Mesendoderm (in vitro differentiated cells): Measurements from ENCODE around the gene EFEMP2.
"Not testable (repeated sequence)": the region's sequence is repeated elsewhere in the genome, so short reads cannot be mapped to it uniquely, and the experiment has no call there.

Experiments
- DNase-seq: peaks from one replicate; pipeline ENCODE4 v3.0.0; 2013
- H2AK5ac ChIP-seq: 2 replicates; pipeline ENCODE4 v1.6.1; 2013; ENCODE audit warnings: low read length, inconsistent platforms
- H2BK120ac ChIP-seq: 2 replicates; pipeline ENCODE4 v1.6.1; 2013; ENCODE audit warnings: low read depth, mild to moderate bottlenecking, low read length, moderate library complexity, mixed read lengths
- H2BK15ac ChIP-seq: replicated peaks from 2 replicates; pipeline ENCODE4 v1.6.1; 2013; ENCODE audit warnings: low read depth, mild to moderate bottlenecking, moderate library complexity
- H2BK5ac ChIP-seq: 2 replicates; pipeline ENCODE4 v1.6.1; 2013; ENCODE audit warnings: low read length, inconsistent platforms
- H3K18ac ChIP-seq: 2 replicates; pipeline ENCODE4 v1.6.1; 2013; ENCODE audit warnings: mild to moderate bottlenecking, low read length, mixed read lengths
- H3K23ac ChIP-seq: one replicate; pipeline ENCODE4 v1.6.1; 2013; ENCODE audit warnings: low read length
- H3K27ac ChIP-seq: 2 replicates; pipeline ENCODE4 v1.5.1; 2013; ENCODE audit warnings: low read depth, mild to moderate bottlenecking, inconsistent platforms, low read length, moderate library complexity
- H3K27me3 ChIP-seq: 2 replicates; pipeline ENCODE4 v1.6.1; 2013; ENCODE audit warnings: low read length, control low read depth, mild to moderate bottlenecking, inconsistent platforms; ENCODE audit not compliant: insufficient read depth, poor library complexity
- H3K36me3 ChIP-seq: 2 replicates; pipeline ENCODE4 v1.6.1; 2013; ENCODE audit warnings: low read length, inconsistent platforms; ENCODE audit not compliant: control insufficient read depth, insufficient read depth
- H3K4ac ChIP-seq: one replicate; pipeline ENCODE4 v1.6.1; 2013; ENCODE audit warnings: low read depth, mild to moderate bottlenecking, low read length, moderate library complexity
- H3K4me1 ChIP-seq: 2 replicates; pipeline ENCODE4 v1.6.1; 2013; ENCODE audit warnings: low read depth, low read length, inconsistent platforms; ENCODE audit not compliant: control insufficient read depth
- H3K4me2 ChIP-seq: 2 replicates; pipeline ENCODE4 v1.6.1; 2013; ENCODE audit warnings: low read length
- H3K4me3 ChIP-seq: 2 replicates; pipeline ENCODE4 v1.5.1; 2013; ENCODE audit warnings: mild to moderate bottlenecking, low read length
- H3K56ac ChIP-seq: one replicate; pipeline ENCODE4 v1.6.1; 2013; ENCODE audit warnings: low read length
- H3K79me1 ChIP-seq: 2 replicates; pipeline ENCODE4 v1.6.1; 2013; ENCODE audit warnings: low read length, inconsistent platforms
- H3K79me2 ChIP-seq: 2 replicates; pipeline ENCODE4 v1.6.1; 2013; ENCODE audit warnings: mild to moderate bottlenecking, low read length; ENCODE audit not compliant: control insufficient read depth, insufficient read depth
- H3K9ac ChIP-seq: 2 replicates; pipeline ENCODE4 v1.6.1; 2013; ENCODE audit warnings: low read length, inconsistent platforms
- H4K5ac ChIP-seq: one replicate; pipeline ENCODE4 v1.6.1; 2013; ENCODE audit warnings: low read length
- H4K8ac ChIP-seq: one replicate; pipeline ENCODE4 v1.6.1; 2013; ENCODE audit warnings: low read depth, mild to moderate bottlenecking, control low read depth, low read length, moderate library complexity
- WGBS: extraction: QIAGEN DNeasy Blood & Tissue Kit; methylation state at CpG from one replicate; pipeline ENCODE4 v1.1.7; 2013; ENCODE audit warnings: low lambda C conversion rate, missing lambda C conversion rate; ENCODE audit not compliant: insufficient coverage; ENCODE audit errors: extremely low coverage; 5-methylcytosine and 5-hydroxymethylcytosine counted together

EFEMP2 gene

GRCh38 chr11:65833297-65834030 is 39.1 kb downstream of the EFEMP2 start, which contains the start of gene SNX32:
TSS of gene SNX32 (plus strand) at chr11:65833963. CDS start at chr11:65834066, 103 bp downstream.
- H3K4ac ChIP-seq, result peak within 1 kb of the TSS; percentile 28
- peaks cover 4% of the 10 kb centered on the region for H3K79me1 ChIP-seq
- H3K9ac ChIP-seq, result peak within 1 kb of the TSS; percentile 72
- no peak within 1 kb of the TSS for H2BK120ac ChIP-seq
- no peak within 1 kb of the TSS for H2AK5ac ChIP-seq
- no peaks in the 10 kb centered on the region for H3K36me3 ChIP-seq
- peak; percentile 95 for DNase-seq
- peak within 1 kb of the TSS; percentile 94 for H3K56ac ChIP-seq
- no peak within 1 kb of the TSS for H2BK5ac ChIP-seq
- no peak within 1 kb of the TSS for H3K27ac ChIP-seq
- peak within 1 kb of the TSS; percentile 73 for H4K5ac ChIP-seq
- no peak within 1 kb of the TSS for H4K8ac ChIP-seq
- H3K4me1 ChIP-seq, result peaks cover 6% of the 10 kb centered on the region
- H3K23ac ChIP-seq, result peak within 1 kb of the TSS; percentile 51
- no peaks in the 10 kb centered on the region for H3K79me2 ChIP-seq
- no peaks in the 10 kb centered on the region for H3K27me3 ChIP-seq
- peak within 1 kb of the TSS; percentile 63 for H3K4me2 ChIP-seq
- H3K18ac ChIP-seq, result peak within 1 kb of the TSS; percentile 5
- H3K4me3 ChIP-seq, result peak within 1 kb of the TSS; percentile 48
- no peak within 1 kb of the TSS for H2BK15ac ChIP-seq
- no CpG with 5 or more reads among the region's 63 CpGs for WGBS

GRCh38 chr11:65832231-65832630 is 40.4 kb downstream of the EFEMP2 start:
- not testable (repeated sequence) for H3K79me2 ChIP-seq, H2AK5ac ChIP-seq, H4K8ac ChIP-seq, H3K27me3 ChIP-seq, H2BK15ac ChIP-seq, H3K23ac ChIP-seq, DNase-seq, H3K9ac ChIP-seq, H4K5ac ChIP-seq, H3K79me1 ChIP-seq, H3K4me1 ChIP-seq, H3K56ac ChIP-seq, H3K4ac ChIP-seq, H2BK5ac ChIP-seq, H2BK120ac ChIP-seq, H3K36me3 ChIP-seq, H3K4me3 ChIP-seq, H3K27ac ChIP-seq, H3K18ac ChIP-seq, H3K4me2 ChIP-seq

GRCh38 chr11:65829459-65829858 is 43.1 kb downstream of the EFEMP2 start:
- Histone ChIP-seq H3K27ac (no peak overlapping the region), H3K79me1 (peaks cover 3% of the 10 kb centered on the region), H2BK120ac (no peak overlapping the region), H3K4ac (no peak overlapping the region), H3K4me1 (peaks cover 5% of the 10 kb centered on the region), H3K9ac (no peak overlapping the region), H3K79me2 (no peaks in the 10 kb centered on the region), H2BK15ac (no peak overlapping the region), H4K5ac (no peak overlapping the region), H3K36me3 (no peaks in the 10 kb centered on the region), H3K56ac (no peak overlapping the region), H3K23ac (no peak overlapping the region), H3K4me3 (no peak overlapping the region), H3K27me3 (no peaks in the 10 kb centered on the region), H2AK5ac (no peak overlapping the region), H4K8ac (no peak overlapping the region), H2BK5ac (no peak overlapping the region), H3K18ac (no peak overlapping the region), H3K4me2 (no peak overlapping the region)
- no CpG with 5 or more reads among the region's 4 CpGs for WGBS
- DNase-seq, result no peak

GRCh38 chr11:65826984-65827735 is 45.4 kb downstream of the EFEMP2 start:
- no peaks in the 10 kb centered on the region for H3K36me3 ChIP-seq
- H2BK15ac ChIP-seq, result no peak overlapping the region
- H3K23ac ChIP-seq, result no peak overlapping the region
- H3K4ac ChIP-seq, result no peak overlapping the region
- H4K8ac ChIP-seq, result no peak overlapping the region
- no peak overlapping the region for H2BK5ac ChIP-seq
- no peak overlapping the region for H2AK5ac ChIP-seq
- H3K27ac ChIP-seq, result no peak overlapping the region
- DNase-seq, result no peak
- WGBS, result no CpG with 5 or more reads among the region's 8 CpGs
- H3K4me1 ChIP-seq, result no peaks in the 10 kb centered on the region
- H3K9ac ChIP-seq, result no peak overlapping the region
- no peak overlapping the region for H4K5ac ChIP-seq
- no peak overlapping the region for H2BK120ac ChIP-seq
- H3K4me2 ChIP-seq, result no peak overlapping the region
- H3K79me2 ChIP-seq, result no peaks in the 10 kb centered on the region
- no peak overlapping the region for H3K56ac ChIP-seq
- H3K18ac ChIP-seq, result no peak overlapping the region
- H3K27me3 ChIP-seq, result no peaks in the 10 kb centered on the region
- no peaks in the 10 kb centered on the region for H3K79me1 ChIP-seq
- no peak overlapping the region for H3K4me3 ChIP-seq

GRCh38 chr11:65822776-65823528 is 49.6 kb downstream of the EFEMP2 start:
- no peaks in the 10 kb centered on the region for H3K36me3 ChIP-seq
- no peak overlapping the region for H2BK5ac ChIP-seq
- H4K8ac ChIP-seq, result no peak overlapping the region
- no peak overlapping the region for H2BK120ac ChIP-seq
- no peak overlapping the region for H2BK15ac ChIP-seq
- no peaks in the 10 kb centered on the region for H3K79me1 ChIP-seq
- no peaks in the 10 kb centered on the region for H3K79me2 ChIP-seq
- no peaks in the 10 kb centered on the region for H3K4me1 ChIP-seq
- H4K5ac ChIP-seq, result no peak overlapping the region
- no peak overlapping the region for H3K18ac ChIP-seq
- WGBS, result 100% methylated on average over 2 of the region's 15 CpGs
- no peaks in the 10 kb centered on the region for H3K27me3 ChIP-seq
- H3K4me2 ChIP-seq, result no peak overlapping the region
- no peak for DNase-seq
- H3K23ac ChIP-seq, result no peak overlapping the region
- H3K9ac ChIP-seq, result no peak overlapping the region
- H3K4ac ChIP-seq, result no peak overlapping the region
- H3K56ac ChIP-seq, result no peak overlapping the region
- H3K4me3 ChIP-seq, result no peak overlapping the region
- no peak overlapping the region for H2AK5ac ChIP-seq
- H3K27ac ChIP-seq, result no peak overlapping the region
